ENCODE results near the gene TRAF5.

- no peak for TF ChIP-seq CTCF (IDR thresholded peaks at IDR 0.05)
- TF ChIP-seq POLR2A (IDR thresholded peaks at IDR 0.05), result no peak
Measured at GRCh38 chr1:211411639-211412038, 85.0 kb downstream of the TRAF5 start.
